HEK293T (cell line): Measurements from ENCODE around the gene TCAIM.

Experiments
- CTCF ChIA-PET: fragments of 350-600 bp; formaldehyde crosslinking; extraction: SDS; loops from one replicate; lab custom pipeline; 2021; ENCODE audit warnings: antibody characterized with exemption, inconsistent platforms; lab: Yijun Ruan, JAX
- POLR2A ChIA-PET: fragments of 350-600 bp; formaldehyde crosslinking; extraction: SDS; loops from one replicate; lab custom pipeline; 2020; ENCODE audit warnings: antibody characterized with exemption, inconsistent platforms; lab: Yijun Ruan, JAX
- DNase-seq: peaks from one replicate; pipeline ENCODE4 v3.0.0; 2012; ENCODE audit warnings: mixed read lengths; ENCODE audit errors: extremely low spot score
- ARNT ChIP-seq: fragments of 450-650 bp; IDR thresholded peaks from 2 replicates; pipeline ENCODE4 v1.6.1; 2017; ENCODE audit warnings: mild to moderate bottlenecking
- BHLHE40 ChIP-seq: fragments of 450-650 bp; IDR thresholded peaks from 2 replicates; pipeline ENCODE4 v1.6.1; 2016; ENCODE audit warnings: mild to moderate bottlenecking, moderate library complexity, borderline replicate concordance
- CTBP1 ChIP-seq: fragments of 450-650 bp; IDR thresholded peaks from 2 replicates; pipeline ENCODE4 v1.6.1; 2016; ENCODE audit warnings: borderline replicate concordance
- ELF4 ChIP-seq: fragments of 450-650 bp; IDR thresholded peaks from 2 replicates; pipeline ENCODE4 v1.6.1; 2017; ENCODE audit warnings: antibody characterized with exemption
- FOXA1 ChIP-seq: fragments of 450-650 bp; IDR thresholded peaks from 2 replicates; pipeline ENCODE4 v1.6.1; 2016; ENCODE audit warnings: mild to moderate bottlenecking
- FOXK2 ChIP-seq: fragments of 450-650 bp; IDR thresholded peaks from 2 replicates; pipeline ENCODE4 v1.6.1; 2016; ENCODE audit warnings: mild to moderate bottlenecking
- FOXM1 ChIP-seq: fragments of 450-650 bp; IDR thresholded peaks from 2 replicates; pipeline ENCODE4 v1.6.1; 2017; ENCODE audit warnings: mild to moderate bottlenecking, borderline replicate concordance
- HDGF ChIP-seq: fragments of 450-650 bp; IDR thresholded peaks from 2 replicates; pipeline ENCODE4 v1.6.1; 2017; ENCODE audit warnings: antibody characterized with exemption, borderline replicate concordance
- L3MBTL2 ChIP-seq: fragments of 450-650 bp; conservative IDR thresholded peaks from 2 replicates; pipeline ENCODE4 v1.6.1; 2016; ENCODE audit warnings: mild to moderate bottlenecking
- LEF1 ChIP-seq: fragments of 450-650 bp; IDR thresholded peaks from 2 replicates; pipeline ENCODE4 v1.6.1; 2017; ENCODE audit warnings: mild to moderate bottlenecking, borderline replicate concordance
- NFRKB ChIP-seq: fragments of 450-650 bp; IDR thresholded peaks from 2 replicates; pipeline ENCODE4 v1.6.1; 2016; ENCODE audit warnings: mild to moderate bottlenecking, moderate library complexity
- PKNOX1 ChIP-seq: fragments of 450-650 bp; IDR thresholded peaks from 2 replicates; pipeline ENCODE4 v1.6.1; 2016
- SP1 ChIP-seq: fragments of 450-650 bp; IDR thresholded peaks from 2 replicates; pipeline ENCODE4 v1.6.1; 2017
- SUZ12 ChIP-seq: fragments of 450-650 bp; IDR thresholded peaks from 2 replicates; pipeline ENCODE4 v1.6.1; 2016; ENCODE audit warnings: mild to moderate bottlenecking
- TARDBP ChIP-seq: fragments of 450-650 bp; IDR thresholded peaks from 2 replicates; pipeline ENCODE4 v1.6.1; 2016
- ZNF384 ChIP-seq: fragments of 450-650 bp; IDR thresholded peaks from 2 replicates; pipeline ENCODE4 v1.6.1; 2016

The TCAIM gene

GRCh38 chr3:44326019-44326418 is 12.5 kb upstream of the TCAIM start:
- ChIA-PET CTCF (no interaction called here), POLR2A (interaction anchor here (0.7 kb wide), 1 partner anchor 12 kb away, joined by 4 read pairs; the partner anchor contains the start of gene TCAIM)
- DNase-seq = no peak
- TF ChIP-seq BHLHE40 = no peak
- TF ChIP-seq SP1 = no peak
- TF ChIP-seq L3MBTL2 = no peak
- TF ChIP-seq FOXA1 = no peak
- TF ChIP-seq TARDBP = no peak
- no peak for TF ChIP-seq LEF1
- no peak for TF ChIP-seq ARNT
- TF ChIP-seq CTBP1 = no peak
- TF ChIP-seq FOXM1 = no peak
- no peak for TF ChIP-seq FOXK2
- no peak for TF ChIP-seq PKNOX1
- no peak for TF ChIP-seq NFRKB
- no peak for TF ChIP-seq ELF4
- no peak for TF ChIP-seq HDGF
- TF ChIP-seq SUZ12 = no peak
- no peak for TF ChIP-seq ZNF384

GRCh38 chr3:44326515-44326914 is 12.1 kb upstream of the TCAIM start:
- DNase-seq = no peak
- POLR2A ChIA-PET = interaction anchor here (0.7 kb wide), 1 partner anchor 12 kb away, joined by 4 read pairs; the partner anchor contains the start of gene TCAIM
- CTCF ChIA-PET = no interaction called here

GRCh38 chr3:44329946-44330345 is 8.6 kb upstream of the TCAIM start:
- no peak for DNase-seq
- TF ChIP-seq HDGF (no peak), BHLHE40 (no peak), ARNT (no peak), PKNOX1 (no peak), LEF1 (no peak), FOXM1 (no peak)
- POLR2A ChIA-PET = interaction anchor here (2.0 kb wide), 1 partner anchor 8 kb away, joined by 12 read pairs; the partner anchor contains the start of gene TCAIM
- CTCF ChIA-PET = no interaction called here

More at GRCh38 chr3:44326515-44326914, 12.1 kb upstream of the TCAIM start:
- TF ChIP-seq PKNOX1 (no peak), HDGF (no peak), BHLHE40 (no peak), L3MBTL2 (no peak), TARDBP (no peak), FOXK2 (no peak), FOXM1 (no peak), SUZ12 (no peak), ZNF384 (no peak), FOXA1 (no peak)

GRCh38 chr3:44330444-44330843 is 8.1 kb upstream of the TCAIM start:
- TF ChIP-seq SUZ12 (no peak), PKNOX1 (no peak), L3MBTL2 (no peak), SP1 (no peak), HDGF (no peak), FOXA1 (no peak), LEF1 (no peak), ZNF384 (no peak), FOXM1 (no peak), CTBP1 (no peak), ELF4 (no peak), FOXK2 (no peak), NFRKB (no peak), ARNT (no peak), TARDBP (no peak), BHLHE40 (no peak)
- ChIA-PET POLR2A (no interaction called here), CTCF (no interaction called here)
- DNase-seq = no peak

GRCh38 chr3:44334326-44334725 is 4.2 kb upstream of the TCAIM start:
- TF ChIP-seq NFRKB (no peak), HDGF (no peak), CTBP1 (no peak), FOXK2 (no peak), ARNT (no peak), L3MBTL2 (no peak), BHLHE40 (no peak), TARDBP (no peak), SP1 (no peak), FOXM1 (no peak), FOXA1 (no peak), PKNOX1 (no peak), LEF1 (no peak)
- DNase-seq = no peak
- ChIA-PET CTCF (no interaction called here), POLR2A (no interaction called here)
